GM20431 (cell line): ENCODE data around the gene PAQR9.

ENCODE experiments used
- in situ Hi-C: fragments of 300-500 bp; cut with MseI, MboI; formaldehyde crosslinking; loops from one replicate; pipeline ENCODE4 v1.15.0; 2020; ENCODE audit warnings: low sequenced_read_pairs; ENCODE audit not compliant: unreplicated experiment

Gene PAQR9

DNA sequence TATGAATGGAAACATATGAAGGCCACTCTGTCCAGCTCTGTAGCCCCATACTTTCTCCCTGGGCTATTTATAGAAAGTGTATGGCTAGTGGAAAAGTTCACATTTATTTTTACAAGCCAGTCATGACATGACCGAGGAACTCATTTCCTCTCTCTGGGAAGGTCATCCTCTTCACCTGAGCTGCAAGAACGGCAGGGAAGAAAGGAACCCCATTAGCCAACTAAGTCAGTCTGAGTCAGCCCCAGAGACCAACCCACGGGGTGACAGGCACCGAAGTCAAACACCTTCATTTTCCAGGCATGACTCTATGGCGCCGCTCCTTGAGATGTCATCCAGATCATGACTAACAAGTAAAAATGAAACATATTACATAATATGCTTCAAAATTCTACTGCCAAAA lies 4.8 kb downstream of the PAQR9 start:
- in situ Hi-C loops, result no loop called here

DNA sequence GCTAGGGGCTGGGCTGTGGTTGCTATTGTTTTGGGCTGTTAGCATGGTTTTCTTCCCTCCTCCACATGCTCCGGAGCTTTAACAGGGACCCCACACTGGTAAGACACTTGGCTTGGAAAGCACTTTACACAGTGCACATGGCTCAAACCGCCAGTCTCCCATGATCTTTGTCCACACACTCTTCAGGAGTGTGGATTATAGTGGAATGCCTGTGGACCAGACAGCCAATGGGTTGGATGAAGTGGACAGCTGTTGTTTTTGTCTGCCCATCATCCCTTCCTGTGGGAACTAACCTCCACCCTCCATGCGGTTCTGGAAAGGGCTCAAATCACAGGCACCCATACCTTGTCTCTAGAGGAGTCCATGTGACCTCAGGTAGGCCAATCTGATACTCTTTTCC lies 10.0 kb downstream of the PAQR9 start:
- in situ Hi-C loops, result no loop called here

DNA sequence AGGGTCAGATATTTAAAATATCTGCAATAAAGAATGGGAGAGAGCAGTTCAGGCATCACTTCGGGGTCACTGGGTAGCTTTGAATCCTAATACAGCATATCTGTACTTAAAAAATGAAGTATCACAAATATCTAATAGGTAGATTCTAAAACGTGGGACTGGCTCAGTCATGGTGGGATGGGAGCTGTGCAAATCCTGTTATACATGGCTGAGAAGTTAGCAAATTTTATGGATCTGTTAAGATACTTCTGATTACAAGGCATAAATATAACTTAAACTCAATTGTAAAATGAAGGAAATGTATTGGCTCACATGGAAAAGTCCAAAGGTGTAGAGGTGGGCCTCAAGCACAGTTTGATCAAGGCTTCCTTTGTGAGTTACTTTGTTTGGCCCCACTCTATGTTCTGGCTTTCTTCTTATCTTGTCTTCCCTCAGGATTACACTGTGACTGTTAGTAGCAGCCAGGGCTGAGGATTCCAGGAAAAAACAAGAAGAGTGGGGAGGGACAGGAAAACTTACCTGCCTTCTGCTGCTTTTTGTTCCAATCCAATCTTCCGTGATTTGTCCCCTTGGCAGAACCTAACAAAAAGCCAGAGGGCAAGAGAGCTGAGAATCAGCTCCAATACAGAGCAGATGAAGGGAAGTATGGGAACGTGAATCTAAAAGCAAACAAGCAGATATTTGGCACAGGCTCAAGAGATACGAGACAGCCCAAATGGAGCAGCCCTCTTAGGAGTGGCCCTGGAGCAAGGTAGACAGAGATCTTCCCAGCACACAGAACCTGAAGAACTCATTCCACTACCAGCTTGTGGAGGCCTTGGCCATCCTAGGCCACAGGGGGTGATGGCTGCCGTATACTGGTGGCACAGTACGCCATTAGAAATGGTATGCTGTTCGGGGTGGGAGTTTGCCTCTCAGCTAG lies 10.9 kb downstream of the PAQR9 start:
- in situ Hi-C loops, result no loop called here

DNA sequence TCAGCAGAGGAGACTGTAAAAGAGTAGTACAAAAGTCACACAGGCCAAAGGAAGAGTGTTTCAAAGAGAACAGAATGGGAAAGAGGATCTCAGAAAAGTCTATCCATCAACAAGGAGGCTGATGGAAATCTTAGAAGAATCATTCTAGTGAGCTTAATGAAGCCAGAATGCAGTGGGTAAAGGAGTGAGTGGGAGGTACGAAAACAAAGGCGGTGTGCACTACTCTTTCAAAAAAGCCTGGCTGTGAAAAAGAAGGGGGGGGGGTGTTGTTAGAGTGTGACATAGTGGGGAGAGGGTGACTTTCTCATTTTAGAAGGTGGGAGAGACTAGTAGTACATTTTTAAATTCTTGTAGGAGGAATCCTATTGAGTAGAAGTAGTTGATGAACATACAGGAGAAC lies 11.7 kb downstream of the PAQR9 start:
- in situ Hi-C loops, result no loop called here

DNA sequence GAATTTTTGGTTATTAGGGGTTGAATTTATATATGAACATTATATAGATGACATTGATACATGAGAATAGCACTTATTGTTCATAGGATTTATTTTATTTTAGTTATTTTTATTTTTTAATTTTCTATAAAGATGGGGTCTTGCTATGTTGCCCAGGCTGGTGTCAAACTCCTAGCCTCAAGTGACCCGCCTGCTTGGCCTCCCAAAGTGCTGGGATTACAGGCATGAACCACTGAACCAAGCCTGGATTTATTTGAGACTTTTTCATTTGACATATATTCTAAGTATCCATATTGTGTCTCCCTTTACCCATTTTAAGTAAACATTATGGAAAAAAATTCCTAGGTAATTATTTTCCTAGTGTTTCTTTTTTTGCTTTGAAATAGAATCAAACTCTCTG lies 12.5 kb downstream of the PAQR9 start:
- in situ Hi-C loops, result no loop called here

DNA sequence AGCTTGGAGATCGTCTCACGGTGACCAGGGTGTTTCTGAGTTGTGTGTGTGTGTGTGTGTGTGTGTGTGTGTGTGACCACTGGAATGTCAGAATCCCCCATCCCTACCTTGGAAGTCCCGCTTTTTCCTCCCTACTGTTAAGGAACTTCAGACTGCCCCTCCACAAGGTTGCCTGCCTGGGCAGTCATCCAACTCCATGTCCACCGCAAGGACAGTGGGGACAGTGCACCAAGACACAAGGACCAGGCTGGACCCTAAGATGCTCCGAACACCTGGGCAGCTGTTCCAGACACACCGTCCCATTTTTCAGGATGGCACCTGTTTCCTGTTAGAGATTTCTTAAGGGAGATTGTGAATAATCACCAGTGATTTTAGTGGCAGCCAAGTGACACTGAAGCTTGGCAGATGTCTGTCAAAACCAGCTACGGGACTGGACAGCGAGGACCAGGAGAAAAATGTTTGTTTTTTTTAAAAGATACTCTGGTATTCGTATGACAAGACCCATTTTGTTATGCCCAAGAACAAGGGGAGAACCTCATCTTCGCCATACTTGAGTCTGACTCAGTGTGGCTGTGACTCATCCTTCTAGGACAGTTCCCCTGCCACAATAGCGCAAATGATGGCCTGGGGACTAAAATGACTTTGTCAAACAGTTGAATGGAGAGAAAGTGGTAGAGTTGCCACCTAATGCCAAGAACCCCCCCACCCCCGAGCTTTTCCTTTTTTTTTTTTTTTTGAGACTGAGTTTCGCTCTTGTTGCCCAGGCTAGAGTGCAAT lies 15.5 kb downstream of the PAQR9 start:
- in situ Hi-C loops, result no loop called here

DNA sequence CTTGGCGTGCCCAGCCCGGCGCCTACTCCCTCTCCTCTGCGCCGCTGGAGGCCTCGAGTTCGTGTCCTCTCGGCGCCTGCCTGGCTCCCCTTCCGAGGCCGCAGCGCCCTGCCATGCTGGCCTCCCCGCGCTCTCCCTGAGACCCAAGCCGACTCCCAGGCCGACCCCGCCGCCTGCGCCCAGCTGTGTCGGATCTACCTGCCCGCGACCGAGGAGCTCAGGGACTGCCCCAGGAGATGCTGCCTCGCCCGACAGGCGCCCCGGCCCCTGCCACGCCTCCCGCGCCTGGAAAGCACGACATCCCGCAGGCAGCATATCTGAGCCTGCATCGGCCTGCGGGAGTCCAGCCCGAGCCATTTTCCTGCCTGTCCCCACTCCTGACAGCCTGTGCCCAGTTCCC lies 16.1 kb downstream of the PAQR9 start:
- in situ Hi-C loops, result no loop called here

DNA sequence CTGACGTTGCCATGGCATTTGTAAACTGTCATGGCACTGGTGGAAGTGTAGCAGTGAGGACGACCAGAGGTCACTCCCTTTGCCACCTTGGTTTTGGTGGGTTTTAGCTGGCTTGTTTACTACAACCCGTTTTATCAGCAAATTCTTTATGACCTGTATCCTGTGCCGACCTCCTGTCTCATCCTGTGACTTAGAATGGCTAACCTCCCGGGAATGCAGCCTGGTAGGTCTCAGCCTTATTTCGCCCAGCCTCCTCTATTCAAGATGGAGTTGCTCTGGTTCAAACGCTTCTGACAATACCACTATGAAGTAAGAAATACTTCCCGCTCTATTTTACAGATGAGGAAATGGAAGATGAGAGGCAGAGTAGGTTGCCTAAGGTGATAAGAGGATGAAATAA lies 16.6 kb downstream of the PAQR9 start:
- in situ Hi-C loops, result no loop called here

DNA sequence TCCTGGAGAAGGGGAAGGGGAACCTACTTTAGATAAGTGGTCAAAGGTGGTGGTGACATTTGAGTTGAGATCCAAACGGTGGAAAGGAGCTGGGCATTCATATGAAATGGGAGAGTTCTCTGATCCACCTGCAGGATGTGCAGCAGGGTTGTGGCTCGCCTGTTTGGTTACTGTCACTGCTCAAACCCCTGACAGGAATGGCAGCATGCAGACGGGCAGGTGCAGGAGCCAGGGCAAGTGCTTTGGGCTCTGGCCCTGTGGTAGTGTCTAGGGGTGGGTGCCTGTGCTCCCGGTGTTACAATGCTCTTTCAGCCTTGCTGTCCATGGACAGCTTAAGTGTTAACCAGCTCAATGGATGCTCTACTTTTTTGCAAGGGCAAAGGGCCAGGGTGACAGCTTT lies 18.5 kb downstream of the PAQR9 start:
- in situ Hi-C loops, result no loop called here

DNA sequence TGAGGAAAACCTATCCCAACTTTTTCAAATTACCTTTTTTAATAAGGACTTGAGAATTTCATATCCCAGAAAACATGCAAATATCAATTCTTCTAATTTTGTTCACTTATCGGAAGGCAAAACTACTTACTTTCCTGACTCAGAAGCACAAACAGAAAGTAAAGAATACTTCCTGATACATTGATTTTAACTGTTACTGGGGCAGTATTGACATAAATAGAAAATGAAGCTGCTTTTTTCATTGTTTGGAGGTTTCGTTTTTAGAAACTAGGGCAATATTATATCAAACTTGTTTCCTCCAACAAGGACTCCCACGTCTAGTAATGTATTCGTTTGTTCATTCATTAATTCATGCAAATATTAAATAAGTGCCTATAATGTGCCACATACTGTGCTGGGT lies 19.1 kb downstream of the PAQR9 start:
- in situ Hi-C loops, result no loop called here

DNA sequence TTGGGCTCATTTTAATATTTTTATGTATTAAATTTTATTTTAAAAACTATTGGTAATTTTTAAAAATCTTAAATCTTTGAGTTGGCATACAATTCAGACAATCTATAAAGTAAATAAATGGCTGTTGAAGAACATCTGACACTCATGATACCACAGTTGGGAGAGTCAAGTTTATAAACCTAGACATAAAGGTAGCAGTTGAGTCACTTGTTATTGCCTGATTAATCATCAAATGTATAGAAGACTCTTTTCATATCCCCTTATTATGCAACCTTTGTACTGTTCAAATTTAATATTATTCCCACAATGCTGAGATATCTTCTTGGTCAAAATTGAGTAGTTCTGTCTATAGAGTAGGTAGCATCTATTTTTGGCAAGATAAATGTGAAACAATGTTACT lies 19.6 kb downstream of the PAQR9 start:
- in situ Hi-C loops, result no loop called here

DNA sequence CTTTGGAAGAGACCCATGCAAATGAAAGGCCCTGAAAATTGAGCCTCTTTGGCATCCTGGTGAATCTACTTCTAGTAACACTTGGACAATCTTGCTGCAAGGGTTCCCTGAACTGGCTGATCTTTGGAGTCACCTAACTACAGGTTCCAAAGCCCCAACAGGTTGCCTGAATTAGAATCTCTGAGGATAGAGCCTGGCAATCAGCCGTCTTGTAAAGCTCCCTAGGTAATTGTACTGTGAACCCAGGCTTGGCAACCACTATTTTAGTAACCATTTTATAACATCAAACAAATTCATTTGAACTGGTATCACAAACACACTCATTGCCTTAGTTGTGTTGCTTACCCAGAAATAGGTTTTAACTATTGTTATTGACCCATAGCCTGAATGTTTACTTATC lies 20.1 kb downstream of the PAQR9 start:
- in situ Hi-C loops, result no loop called here

DNA sequence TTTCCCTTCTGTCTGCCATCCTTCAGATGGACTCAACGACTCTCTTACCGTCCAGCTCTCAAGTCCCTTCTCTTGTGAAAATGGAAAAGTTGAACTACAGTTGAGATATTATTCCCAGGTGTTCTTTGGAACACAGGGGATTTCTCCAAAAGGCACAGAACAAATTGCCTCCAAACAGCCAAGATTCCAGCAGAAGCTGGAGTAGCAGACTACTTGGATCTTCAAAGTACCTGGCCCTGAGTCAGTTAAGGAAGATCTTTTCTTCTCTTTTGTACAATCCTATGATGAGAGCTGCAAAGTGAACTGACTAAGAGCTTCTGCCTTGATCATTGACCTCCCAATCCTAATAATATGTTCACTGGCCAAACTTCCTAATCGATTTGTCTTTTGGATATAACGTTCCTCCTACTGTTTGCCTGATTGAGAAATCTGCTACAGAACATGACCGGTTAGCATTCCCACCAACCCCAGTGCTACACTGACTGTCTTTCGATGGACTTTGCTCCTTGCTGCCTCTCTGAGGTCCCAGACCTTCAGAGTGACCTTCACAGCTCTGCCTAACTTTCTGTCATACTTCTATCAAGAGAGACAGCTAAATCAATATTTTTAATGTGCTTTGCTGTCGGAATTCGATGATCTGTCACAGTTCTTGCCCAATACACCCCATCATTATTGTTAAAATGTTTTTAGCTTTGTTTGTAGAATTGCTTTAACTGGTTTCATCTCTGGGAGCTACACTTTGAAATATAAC lies 21.9 kb downstream of the PAQR9 start:
- in situ Hi-C loops, result no loop called here

DNA sequence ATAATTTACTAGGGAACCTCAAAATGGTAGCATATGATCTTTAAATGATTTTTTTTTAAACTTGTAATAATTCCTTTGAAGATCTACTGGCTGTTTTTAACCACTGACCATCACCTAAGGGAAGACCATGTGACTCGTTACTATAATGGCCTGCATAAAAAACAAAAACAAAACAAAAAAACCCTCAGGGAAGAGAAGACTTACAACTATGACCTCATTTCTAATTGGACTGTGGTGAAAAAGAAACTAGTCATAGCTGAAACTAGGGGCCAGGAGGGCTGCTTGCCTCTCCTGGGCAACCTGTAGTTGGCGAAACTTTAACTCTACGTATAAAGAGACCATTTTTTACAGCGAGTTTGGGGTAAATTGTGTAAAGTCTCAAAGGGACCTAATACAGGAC lies 23.0 kb downstream of the PAQR9 start:
- in situ Hi-C loops, result no loop called here

DNA sequence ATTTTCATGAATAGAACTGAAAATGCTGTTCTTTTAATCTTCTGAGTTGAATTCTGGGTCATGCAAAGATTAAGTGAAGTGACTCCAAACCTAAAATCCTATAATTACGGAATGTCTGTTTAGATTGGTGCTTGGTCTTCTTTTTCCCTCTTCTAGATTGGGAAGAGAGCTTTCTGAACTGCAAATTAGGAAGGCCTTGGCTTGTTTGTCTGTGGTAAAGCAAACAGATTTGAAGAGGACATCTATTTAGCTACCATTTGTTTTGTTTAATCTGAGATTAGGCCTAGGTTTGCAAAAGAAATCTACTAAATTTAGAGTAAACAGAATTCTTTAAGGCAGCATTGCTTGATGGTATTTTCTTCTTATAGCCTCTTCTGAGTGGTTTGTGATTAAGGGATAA lies 23.5 kb downstream of the PAQR9 start:
- in situ Hi-C loops, result no loop called here

DNA sequence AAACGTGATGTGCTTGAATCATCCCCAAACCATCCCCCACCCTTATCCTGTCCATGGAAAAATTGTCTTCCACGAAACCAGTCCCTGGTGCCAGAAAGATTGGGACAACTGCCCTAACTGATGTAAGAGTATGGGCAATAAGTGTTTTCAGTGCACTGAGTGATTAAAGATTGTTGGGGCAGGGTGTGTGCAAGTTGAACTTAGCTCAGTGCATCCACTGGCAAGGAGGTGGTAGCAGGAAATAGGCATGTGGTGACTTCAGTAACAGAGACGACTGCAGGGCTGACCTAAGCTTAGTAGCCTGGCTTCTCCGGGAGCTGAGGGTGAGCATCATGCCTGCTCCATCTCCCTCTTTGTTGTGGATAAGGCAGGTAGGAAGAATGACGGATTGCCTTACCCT lies 27.5 kb downstream of the PAQR9 start:
- in situ Hi-C loops, result no loop called here

DNA sequence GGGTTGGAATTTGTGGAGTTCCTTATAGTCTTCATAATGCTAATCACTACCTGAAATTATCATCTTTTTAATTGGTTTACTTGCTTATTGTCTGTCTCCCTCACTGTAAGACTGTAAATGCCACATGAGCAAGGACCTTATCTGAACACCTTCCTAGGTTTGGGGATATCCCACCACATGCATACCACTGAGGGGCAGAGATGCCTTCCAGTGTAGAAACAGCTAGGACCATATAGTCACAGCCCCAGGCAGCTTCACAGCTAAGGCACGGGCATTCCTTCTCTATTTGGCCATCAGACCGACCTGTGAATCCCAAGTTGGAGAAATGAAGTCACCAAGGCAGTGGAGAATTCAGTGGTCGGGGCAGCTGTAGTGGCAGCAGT lies 28.6 kb downstream of the PAQR9 start:
- in situ Hi-C loops, result no loop called here

DNA sequence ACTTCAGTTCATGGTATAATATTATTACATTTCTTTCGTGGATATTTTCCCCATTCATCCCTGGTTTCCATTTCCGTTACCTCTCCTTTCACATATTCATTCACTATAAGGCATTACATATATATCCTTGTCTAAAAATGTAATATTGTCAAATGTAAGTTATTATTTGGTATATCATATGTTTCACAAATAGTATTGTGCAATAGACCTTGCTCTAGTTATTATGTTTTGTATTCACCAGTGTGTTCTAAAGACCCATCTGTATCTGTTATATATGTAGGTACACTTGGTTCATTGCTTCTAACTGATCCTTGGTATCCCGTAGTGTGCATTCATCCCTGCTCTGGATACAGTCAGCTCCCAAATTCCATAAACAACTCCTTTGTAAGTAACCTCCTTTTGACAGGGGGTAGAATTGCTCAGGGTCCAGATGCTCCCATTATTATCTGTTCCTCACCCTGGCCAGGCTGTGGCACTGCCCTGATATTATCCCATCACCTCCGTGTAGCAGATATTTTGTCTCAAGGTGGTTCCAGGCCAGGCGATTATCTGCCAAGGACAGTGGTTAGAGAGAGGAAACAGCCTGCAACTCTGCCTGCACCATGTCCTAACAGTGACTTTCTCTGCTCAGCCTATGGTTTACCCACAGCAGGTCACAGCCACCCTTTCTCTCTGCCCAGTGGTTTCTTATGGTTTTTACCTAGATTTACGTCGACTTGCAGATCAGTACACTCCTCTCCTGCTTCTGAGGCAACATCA lies 29.2 kb downstream of the PAQR9 start:
- in situ Hi-C loops, result no loop called here

DNA sequence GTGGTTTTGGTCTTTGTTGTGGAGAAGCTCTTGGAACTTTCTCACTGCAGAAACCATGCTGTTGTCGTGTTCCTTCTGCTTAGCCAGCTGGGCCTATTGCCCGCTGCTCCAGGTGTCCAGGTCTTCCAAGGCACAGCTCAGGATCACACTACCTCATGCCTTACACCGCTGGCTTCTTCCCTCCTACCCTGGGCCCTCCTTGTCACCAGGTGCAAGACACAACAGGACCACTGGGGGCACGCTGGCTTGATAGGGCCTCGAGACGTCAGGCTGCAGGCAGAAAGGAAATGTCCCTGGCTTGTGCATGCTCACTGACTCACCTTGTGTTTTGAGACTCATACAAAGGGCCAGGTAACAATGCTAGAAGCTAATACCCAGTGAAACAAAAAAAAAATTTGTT lies 32.3 kb downstream of the PAQR9 start:
- in situ Hi-C loops, result no loop called here

DNA sequence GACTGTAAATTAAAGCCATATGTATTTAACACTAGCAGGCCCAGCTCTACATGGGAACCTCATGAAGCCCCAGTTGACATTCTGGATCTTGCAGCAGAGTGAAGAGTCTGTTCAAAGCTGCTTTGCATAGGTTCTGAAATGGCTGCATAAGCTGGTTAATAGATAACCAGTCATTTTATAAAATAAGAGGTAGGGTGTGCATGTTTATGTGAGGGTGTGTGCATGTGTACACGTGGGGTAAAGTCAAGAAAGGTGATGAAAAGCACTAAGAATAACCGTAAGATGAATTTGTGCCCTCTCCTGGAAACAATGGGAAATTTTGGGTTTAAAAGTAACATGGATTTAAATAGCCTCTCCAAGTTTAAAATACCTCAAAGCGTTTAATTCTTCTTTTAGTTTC lies 33.0 kb downstream of the PAQR9 start:
- in situ Hi-C loops, result no loop called here
